Measurements from ENCODE around the gene EML4. TPM values are rescaled to one million over a fixed set of nuclear protein-coding genes. Genes with fewer than 3 reads are reported as not detected.

The EML4 gene
- total and polyA plus RNA-seq, 8 donors, result 12.5 to 44.0 (median 33.2) TPM

DNA sequence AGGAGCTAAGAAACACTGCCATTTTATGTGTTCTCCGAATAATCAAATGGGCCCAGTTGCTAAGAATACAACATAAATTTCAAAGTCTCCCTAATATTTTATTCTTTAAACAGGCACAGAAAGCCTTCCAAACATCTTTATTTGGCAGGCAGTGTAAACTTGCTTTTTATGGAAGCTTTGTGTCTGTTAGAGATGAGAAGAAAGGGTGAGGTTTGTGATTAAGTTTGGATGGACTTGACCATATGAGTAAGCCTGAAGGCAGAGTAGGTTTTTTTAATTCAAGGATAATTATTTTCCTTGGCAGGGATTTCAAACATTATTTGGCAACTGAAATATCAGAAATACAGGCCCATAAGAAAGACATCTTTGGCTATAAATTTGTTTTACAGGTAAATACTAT is 129.0 kb downstream of the EML4 start:
- no peak overlapping the region for H3K27ac ChIP-seq
- no peak for FAIRE-seq
- no peak overlapping the region for H3K4me3 ChIP-seq
- H3K4me1 ChIP-seq, result no peaks in the 10 kb centered on the region
- H3K27me3 ChIP-seq, result no peaks in the 10 kb centered on the region
- H3K9me3 ChIP-seq, result no peaks in the 10 kb centered on the region
- TF ChIP-seq, protein P1, sequence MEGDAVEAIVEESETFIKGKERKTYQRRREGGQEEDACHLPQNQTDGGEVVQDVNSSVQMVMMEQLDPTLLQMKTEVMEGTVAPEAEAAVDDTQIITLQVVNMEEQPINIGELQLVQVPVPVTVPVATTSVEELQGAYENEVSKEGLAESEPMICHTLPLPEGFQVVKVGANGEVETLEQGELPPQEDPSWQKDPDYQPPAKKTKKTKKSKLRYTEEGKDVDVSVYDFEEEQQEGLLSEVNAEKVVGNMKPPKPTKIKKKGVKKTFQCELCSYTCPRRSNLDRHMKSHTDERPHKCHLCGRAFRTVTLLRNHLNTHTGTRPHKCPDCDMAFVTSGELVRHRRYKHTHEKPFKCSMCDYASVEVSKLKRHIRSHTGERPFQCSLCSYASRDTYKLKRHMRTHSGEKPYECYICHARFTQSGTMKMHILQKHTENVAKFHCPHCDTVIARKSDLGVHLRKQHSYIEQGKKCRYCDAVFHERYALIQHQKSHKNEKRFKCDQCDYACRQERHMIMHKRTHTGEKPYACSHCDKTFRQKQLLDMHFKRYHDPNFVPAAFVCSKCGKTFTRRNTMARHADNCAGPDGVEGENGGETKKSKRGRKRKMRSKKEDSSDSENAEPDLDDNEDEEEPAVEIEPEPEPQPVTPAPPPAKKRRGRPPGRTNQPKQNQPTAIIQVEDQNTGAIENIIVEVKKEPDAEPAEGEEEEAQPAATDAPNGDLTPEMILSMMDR (IDR thresholded peaks at IDR 0.05), result no peak
- intact Hi-C loops (cut with DNase I), result no loop called here
- no peak for ATAC-seq
- DNase-seq, result no peak
- WGBS, 2 donors, result 93 to 100% methylated on average over 1 of the region's 1 CpG
- H3K36me3 ChIP-seq, result peaks cover 0 to 22% (median 12%) of the 10 kb centered on the region in 3 donors

DNA sequence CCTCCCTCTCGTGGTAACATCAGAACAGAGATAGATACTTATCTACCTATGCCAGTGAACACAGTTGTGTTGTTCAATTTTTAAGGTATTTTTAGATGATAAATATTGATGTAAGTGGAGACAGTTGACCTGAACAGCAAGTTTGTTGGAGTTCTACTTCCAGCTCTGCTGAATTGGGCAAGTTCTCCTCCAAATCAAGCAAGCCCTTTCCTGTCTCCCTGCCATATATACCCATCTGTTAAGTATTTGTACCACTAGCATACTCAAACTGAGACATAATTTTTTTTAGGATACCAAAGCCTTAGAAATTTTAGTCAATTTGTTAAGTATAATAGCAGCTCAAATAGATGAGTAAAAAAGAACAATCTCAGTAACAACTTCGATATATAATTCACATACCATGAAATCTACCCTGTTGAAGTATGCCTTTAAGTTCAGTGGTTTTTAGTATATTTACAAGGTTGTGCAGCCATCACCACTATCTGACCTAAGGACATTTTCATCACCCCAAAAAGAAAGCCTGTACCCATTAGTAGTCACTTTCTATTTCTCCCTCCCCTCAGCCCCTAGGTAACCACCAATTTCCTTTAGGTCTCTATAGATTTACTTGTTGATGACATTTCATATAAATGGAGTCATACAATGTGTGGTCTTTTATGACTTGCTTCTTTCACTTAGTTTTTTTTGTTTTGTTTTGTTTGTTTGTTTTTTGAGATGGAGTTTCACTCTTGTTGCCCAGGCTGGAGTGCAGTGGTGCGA is 130.0 kb downstream of the EML4 start:
- H3K27me3 ChIP-seq, result no peaks in the 10 kb centered on the region
- FAIRE-seq (no peak), ATAC-seq (no peak), DNase-seq (no peak)
- WGBS, 2 donors, result 89 to 93% methylated on average over 3 of the region's 3 CpGs
- H3K27ac ChIP-seq, result no peak overlapping the region
- H3K4me3 ChIP-seq, result no peak overlapping the region
- no peaks in the 10 kb centered on the region for H3K4me1 ChIP-seq
- H3K36me3 ChIP-seq, result peaks cover 0 to 32% (median 15%) of the 10 kb centered on the region in 3 donors
- no peaks in the 10 kb centered on the region for H3K9me3 ChIP-seq
- TF ChIP-seq, protein P1 (IDR thresholded peaks at IDR 0.05), result no peak
- intact Hi-C loops (cut with DNase I), result no loop called here

DNA sequence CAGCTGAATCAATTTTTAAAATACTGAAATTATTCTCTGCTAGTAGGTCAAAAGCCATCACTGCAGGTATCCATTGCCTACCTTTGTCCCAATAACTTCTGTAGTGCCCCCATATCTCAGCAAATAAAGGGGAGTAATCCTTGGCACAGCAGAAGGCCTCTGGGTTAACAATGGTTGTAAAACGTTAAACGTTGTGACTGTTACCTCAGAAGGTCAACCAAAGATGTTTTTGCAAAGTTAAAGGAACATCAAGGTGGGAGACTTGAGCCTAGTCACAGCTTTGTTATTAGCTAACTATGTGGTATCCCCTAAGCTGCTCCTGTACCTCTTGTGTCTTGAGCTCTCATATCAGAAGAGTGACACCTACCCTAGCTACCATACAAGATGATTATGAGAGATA is 131.4 kb downstream of the EML4 start:
- Histone ChIP-seq H3K9me3 (no peaks in the 10 kb centered on the region), H3K4me1 (no peaks in the 10 kb centered on the region), H3K27ac (no peak overlapping the region), H3K4me3 (no peak overlapping the region), H3K27me3 (no peaks in the 10 kb centered on the region), H3K36me3 (peaks cover 0 to 27% (median 10%) of the 10 kb centered on the region in 3 donors)
- TF ChIP-seq, protein P1 (IDR thresholded peaks at IDR 0.05), result no peak
- intact Hi-C loops (cut with DNase I), result no loop called here
- ATAC-seq (no peak), DNase-seq (no peak), FAIRE-seq (no peak)
- 43% methylated on average over 2 of the region's 2 CpGs for WGBS, 2 donors

DNA sequence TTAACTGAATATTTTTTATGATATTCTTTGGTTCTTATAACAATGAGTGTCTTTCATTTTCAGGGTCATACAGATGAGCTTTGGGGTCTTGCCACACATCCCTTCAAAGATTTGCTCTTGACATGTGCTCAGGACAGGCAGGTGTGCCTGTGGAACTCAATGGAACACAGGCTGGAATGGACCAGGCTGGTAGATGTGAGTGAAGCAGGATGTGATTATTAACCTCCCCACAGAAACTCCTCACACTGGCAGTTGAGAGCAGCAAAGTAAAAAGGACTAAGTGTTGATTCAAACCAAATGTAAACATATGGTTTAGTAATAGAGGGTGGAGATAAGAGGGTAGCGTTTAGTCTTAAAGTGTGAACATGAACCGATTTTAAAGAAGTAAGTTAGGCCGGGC is 134.1 kb downstream of the EML4 start:
- TF ChIP-seq, protein P1 (IDR thresholded peaks at IDR 0.05), result no peak
- Histone ChIP-seq H3K4me3 (no peak overlapping the region), H3K27ac (no peak overlapping the region), H3K9me3 (no peaks in the 10 kb centered on the region), H3K27me3 (no peaks in the 10 kb centered on the region), H3K4me1 (no peaks in the 10 kb centered on the region), H3K36me3 (peaks cover 0 to 18% (median 5%) of the 10 kb centered on the region in 3 donors)
- DNase-seq, result no peak
- FAIRE-seq, result no peak
- 73 to 74% methylated on average over 3 of the region's 3 CpGs for WGBS, 2 donors
- ATAC-seq, result no peak
- intact Hi-C loops (cut with DNase I), result no loop called here

DNA sequence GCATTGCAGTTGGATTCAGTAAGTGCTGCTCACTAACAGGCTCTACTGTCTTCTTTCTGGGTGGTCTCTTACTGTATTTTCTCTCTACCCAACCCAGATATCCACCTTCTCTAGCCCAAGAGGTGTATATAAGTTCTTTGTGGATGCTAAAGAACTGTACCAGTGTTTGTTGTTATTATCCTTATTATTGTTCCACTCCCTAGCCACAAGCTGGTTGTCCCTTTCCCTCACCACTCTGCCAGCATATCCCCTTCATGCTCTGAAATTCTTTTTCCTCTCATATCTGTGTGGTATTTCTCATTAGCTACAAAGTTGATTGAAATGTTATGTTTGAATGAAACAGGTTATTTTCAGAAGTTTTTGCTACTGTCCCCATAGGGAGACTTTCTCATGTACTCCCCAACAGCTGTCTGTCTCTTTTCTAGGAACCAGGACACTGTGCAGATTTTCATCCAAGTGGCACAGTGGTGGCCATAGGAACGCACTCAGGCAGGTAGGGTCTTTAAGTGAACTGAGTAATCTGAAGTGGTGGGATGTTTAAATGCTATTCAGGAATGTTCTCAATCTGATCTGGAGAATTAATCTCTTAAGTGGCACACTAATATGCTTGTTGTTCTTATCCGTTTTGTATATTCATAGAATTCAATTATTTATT is 135.0 kb downstream of the EML4 start:
- Histone ChIP-seq H3K36me3 (peaks cover 0 to 18% (median 5%) of the 10 kb centered on the region in 3 donors), H3K9me3 (no peaks in the 10 kb centered on the region), H3K4me1 (no peaks in the 10 kb centered on the region), H3K27ac (no peak overlapping the region), H3K4me3 (no peak overlapping the region), H3K27me3 (no peaks in the 10 kb centered on the region)
- 94 to 99% methylated on average over 2 of the region's 2 CpGs for WGBS, 2 donors
- ATAC-seq (no peak), DNase-seq (no peak), FAIRE-seq (no peak)
- intact Hi-C loops (cut with DNase I), result no loop called here
- TF ChIP-seq, protein P1 (IDR thresholded peaks at IDR 0.05), result no peak
